GM12878 (cell line): Measurements from ENCODE around the gene CDC42BPB. TPM values are rescaled to one million over a fixed set of nuclear protein-coding genes. Genes with fewer than 3 reads are reported as not detected.
A peak's percentile ranks its signal among the peaks of the same experiment; 100 is the strongest.

Source experiments
- ATAC-seq: fragments of 200-7000 bp; cut with Tn5 transposase; 3 replicates; pipeline ENCODE4 v1.9.1; 2020; ENCODE audit warnings: mild to moderate bottlenecking, moderate library complexity
- BruUV-seq: library from RNA; stranded (reverse); fragments of 400-500 nt; replicated peaks from 2 replicates; lab custom pipeline; 2021; lab: Mats Ljungman, UMichigan
- CTCF ChIA-PET: fragments of 300-600 bp; sonication (Branson Sonifier 250); formaldehyde crosslinking; extraction: SDS; loops from one replicate; lab custom pipeline; 2021; ENCODE audit warnings: inconsistent platforms; lab: Yijun Ruan, JAX
- POLR2A ChIA-PET: fragments of 350-600 bp; formaldehyde crosslinking; extraction: SDS; loops from one replicate; lab custom pipeline; 2021; ENCODE audit warnings: inconsistent platforms; lab: Charles Lee
- RAD21 ChIA-PET: fragments of 300-600 bp; sonication (Branson Sonifier 250); formaldehyde crosslinking; loops from one replicate; lab custom pipeline; 2023; ENCODE audit warnings: antibody characterized with exemption; ENCODE audit not compliant: unreplicated experiment; lab: Charles Lee
- SMC1A ChIA-PET: fragments of 300-600 bp; sonication (Branson Sonifier 250); formaldehyde crosslinking; loops from one replicate; lab custom pipeline; 2023; ENCODE audit not compliant: unreplicated experiment, uncharacterized antibody; lab: Charles Lee
- DNase-seq: peaks from one replicate; pipeline ENCODE4 v3.0.0-alpha.2; 2011; ENCODE audit warnings: low read depth, low spot score
- FAIRE-seq: peaks from 3 replicates; lab custom pipeline; 2011; peaks lifted over from hg19 to GRCh38; lab: Jason Lieb, UNC
- H2AFZ ChIP-seq: 2 replicates; pipeline ENCODE4 v1.6.0; 2011; ENCODE audit warnings: low read depth, low read length, control low read depth; ENCODE audit not compliant: control insufficient read depth
- H3K27ac ChIP-seq: 2 replicates; pipeline ENCODE4 v1.5.1; 2011; ENCODE audit warnings: control low read depth; ENCODE audit not compliant: control insufficient read depth, insufficient read depth
- H3K27me3 ChIP-seq, 2 experiments: replicated peaks in 1 of 2; 2 replicates each; pipeline versions ENCODE4 v1.6.0 to v1.6.1; 2011; ENCODE audit warnings: low read length in 1 of 2; ENCODE audit not compliant: control insufficient read depth in 2 of 2, insufficient read depth in 2 of 2
- H3K36me3 ChIP-seq, 2 experiments: 2 replicates each; pipeline ENCODE4 v1.5.1; 2011; ENCODE audit warnings: low read length in 1 of 2; ENCODE audit not compliant: control insufficient read depth in 2 of 2, insufficient read depth in 2 of 2
- H3K4me1 ChIP-seq: 2 replicates; pipeline ENCODE4 v1.6.1; 2011; ENCODE audit warnings: mild to moderate bottlenecking, low read length, moderate library complexity, mixed read lengths; ENCODE audit not compliant: control insufficient read depth, insufficient read depth
- H3K4me2 ChIP-seq: 2 replicates; pipeline ENCODE4 v1.6.0; 2011; ENCODE audit warnings: control low read depth; ENCODE audit not compliant: control insufficient read depth, insufficient read depth
- H3K4me3 ChIP-seq: fragments of 200-600 bp; sonication (generic); 2 replicates; pipeline ENCODE4 v1.5.1; 2016
- H3K79me2 ChIP-seq: 2 replicates; pipeline ENCODE4 v1.6.0; 2011; ENCODE audit warnings: low read length; ENCODE audit not compliant: control insufficient read depth, insufficient read depth
- H3K9ac ChIP-seq: 2 replicates; pipeline ENCODE4 v1.8.0; 2011; ENCODE audit warnings: low read length, control low read depth, mixed read lengths; ENCODE audit not compliant: control insufficient read depth, insufficient read depth
- H3K9me3 ChIP-seq: replicated peaks from 3 replicates; pipeline ENCODE4 v1.5.1; 2011; ENCODE audit warnings: mild to moderate bottlenecking, low read length; ENCODE audit not compliant: control insufficient read depth, insufficient read depth
- H4K20me1 ChIP-seq: 2 replicates; pipeline ENCODE4 v1.6.0; 2011; ENCODE audit not compliant: control insufficient read depth, insufficient read depth
- CTCF ChIP-seq, 3 experiments: IDR thresholded peaks in 2 of 3; conservative IDR thresholded peaks in 1 of 3; 2 replicates each; pipeline ENCODE4 v1.5.1; 2011; ENCODE audit warnings: low read depth in 3 of 3, low read length in 3 of 3, mild to moderate bottlenecking in 3 of 3, control low read depth in 2 of 3, moderate library complexity in 2 of 3, inconsistent platforms in 1 of 3, mixed read lengths in 1 of 3; ENCODE audit not compliant: control insufficient read depth in 2 of 3, insufficient read depth in 1 of 3; ENCODE audit errors: extremely low read depth in 1 of 3
- E4F1 ChIP-seq: fragments of 450-650 bp; IDR thresholded peaks from 2 replicates; pipeline ENCODE4 v1.6.1; 2018; ENCODE audit warnings: borderline replicate concordance, mild to moderate bottlenecking; ENCODE audit not compliant: partially characterized antibody
- WGBS: methylation state at CpG from one replicate; pipeline ENCODE4 v1.1.6; 2016; ENCODE audit warnings: low lambda C conversion rate; ENCODE audit not compliant: insufficient replicate concordance, insufficient coverage; ENCODE audit errors: missing lambda C conversion rate; 5-methylcytosine and 5-hydroxymethylcytosine counted together
- in situ Hi-C: fragments of 300-500 bp; cut with MboI; formaldehyde crosslinking; loops from 9 replicates; pipeline ENCODE4 v1.14.3; 2018; ENCODE audit warnings: mixed read lengths
- intact Hi-C: fragments of 100-400 bp; cut with micrococcal nuclease; formaldehyde crosslinking; loops from one replicate; pipeline ENCODE4 v1.14.2; 2022; ENCODE audit not compliant: unreplicated experiment
- polyA plus RNA-seq, 11 experiments: library from polyadenylated mRNA; depleted of rRNA in 4 of 11; unstranded in 6 of 11; stranded (reverse) in 5 of 11; fragments of >200 nt; fragmentation: Nextera tagmentation in 4 of 11; fragmentation: Illumina TruSeq in 1 of 11; extraction: Ambion mirVana in 4 of 11; extraction: Trizol in 1 of 11; gene quantifications; 1 replicate in 1 of 11; 2 replicates in 10 of 11; pipeline versions ENCODE4 v1.2.1 to v1.2.3, GENCODE V29; 2011 to 2016; ENCODE audit warnings: inconsistent platforms in 2 of 11, missing spikeins in 2 of 11, low read depth in 1 of 11
- total RNA-seq, 4 experiments: library from RNA; depleted of rRNA in 3 of 4; stranded (reverse); fragments of >200 nt in 3 of 4; fragmentation: Illumina TruSeq in 1 of 4; extraction: Trizol in 1 of 4; gene quantifications; 2 replicates each; pipeline versions ENCODE4 v1.2.1 to v1.2.3, GENCODE V29; 2013 to 2021

Gene CDC42BPB
- total and polyA plus RNA-seq, 10 of the 15 experiments (the other 5 are each of a cell fraction or from before 2014, with no cell fraction given) = 0.42 to 22.1 (median 13.3) TPM

- DNase-seq = no peak
- in situ Hi-C loops = no loop called here
- no peak overlapping the region for H3K27ac ChIP-seq
- TF ChIP-seq E4F1 = no peak
- 0 out of 6 replicates have a peak, but pooled peaks of 1 of the 3 experiments have one; percentile 3 for TF ChIP-seq CTCF (IDR thresholded peaks at IDR 0.05 in 2 of 3, conservative IDR thresholded peaks at IDR 0.05 in 1 of 3; ENCODE audit: control insufficient read depth in 2 of 3, extremely low read depth in 1 of 3, insufficient read depth in 1 of 3, low read depth in 3 of 3, low read length in 3 of 3)
- TF ChIP-seq, all 136 proteins: peak for 1
- ChIA-PET SMC1A (interaction anchor here (1.2 kb wide), 1 partner anchor 139 kb away, joined by 3 read pairs; no protein-coding TSS in a partner anchor), CTCF (interaction anchor here (0.7 to 2.6 kb wide), 2 partner anchors 12 to 231 kb away, joined by 3 to 13 read pairs; no protein-coding TSS in a partner anchor), POLR2A (no interaction called here), RAD21 (interaction anchor here (2.4 kb wide), 1 partner anchor 231 kb away, joined by 13 read pairs; no protein-coding TSS in a partner anchor)
- no peak overlapping the region for H3K9ac ChIP-seq
- no peak overlapping the region for H3K4me3 ChIP-seq
- H3K4me1 ChIP-seq = peaks cover 15% of the 10 kb centered on the region
- no peaks in the 10 kb centered on the region for H4K20me1 ChIP-seq
- no TSS peak for BruUV-seq
- no peak for FAIRE-seq
- ATAC-seq = no peak
- H3K9me3 ChIP-seq = no peaks in the 10 kb centered on the region
- no peaks in the 10 kb centered on the region for H3K79me2 ChIP-seq
- 66% methylated on average over 25 of the region's 25 CpGs for WGBS
- H3K4me2 ChIP-seq = no peak overlapping the region
- intact Hi-C loops = no loop called here
- no peak overlapping the region for H2AFZ ChIP-seq
- H3K27me3 ChIP-seq = peaks cover 14 to 18% of the 10 kb centered on the region in 2 experiments
- H3K36me3 ChIP-seq = no peaks in the 10 kb centered on the region
Observed at GRCh38 chr14:102924632-102925588, 132.4 kb downstream of the CDC42BPB start.
